Heart right ventricle (tissue), 16 donors: ENCODE measurements around the gene CRYBG1. TPM values are rescaled to one million over a fixed set of nuclear protein-coding genes. Genes with fewer than 3 reads are reported as not detected.
A peak's percentile ranks its signal among the peaks of the same experiment; 100 is the strongest.

Experiments
- ATAC-seq, 8 donors: fragments of 200-7000 bp; cut with Tn5 transposase; one replicate each; pipeline ENCODE4 v1.9.1; 2020; ENCODE audit warnings: mild to moderate bottlenecking in 8 of 8, moderate library complexity in 8 of 8, moderate number of reproducible peaks in 1 of 8
- DNase-seq, 2 donors: peaks; one replicate each; pipeline ENCODE4 v3.0.0-alpha.2; 2020
- H3K27ac ChIP-seq, 10 donors: fragments of 200-600 bp; sonication (generic) in 2 of 10; one replicate each; pipeline versions ENCODE4 v1.5.0 to v1.8.0; 2020 to 2022; ENCODE audit warnings: mild to moderate bottlenecking in 3 of 10
- H3K27me3 ChIP-seq, 7 donors: fragments of 200-600 bp; one replicate each; pipeline ENCODE4 v1.8.0; 2021 to 2022; ENCODE audit warnings: mild to moderate bottlenecking in 2 of 7
- H3K36me3 ChIP-seq, 9 donors: fragments of 200-600 bp; sonication (generic) in 1 of 9; one replicate each; pipeline versions ENCODE4 v1.5.0 to v1.8.0; 2020 to 2022; ENCODE audit warnings: mild to moderate bottlenecking in 2 of 9
- H3K4me1 ChIP-seq, 9 donors: fragments of 200-600 bp; sonication (generic) in 1 of 9; one replicate each; pipeline versions ENCODE4 v1.5.0 to v1.8.0; 2020 to 2022; ENCODE audit warnings: mild to moderate bottlenecking in 4 of 9
- H3K4me3 ChIP-seq, 10 donors: fragments of 200-600 bp; sonication (generic) in 2 of 10; one replicate each; pipeline versions ENCODE4 v1.5.0 to v1.8.0; 2020 to 2022; ENCODE audit warnings: mild to moderate bottlenecking in 7 of 10, moderate library complexity in 2 of 10
- H3K9me3 ChIP-seq, 11 donors: fragments of 200-600 bp in 10 of 11; sonication (generic) in 2 of 11; one replicate each; pipeline versions ENCODE4 v1.5.0 to v1.8.0; 2013 to 2022; ENCODE audit warnings: mild to moderate bottlenecking in 2 of 11, control low read depth in 1 of 11, moderate library complexity in 1 of 11
- CTCF ChIP-seq, 9 donors: fragments of 200-600 bp; sonication (generic) in 2 of 9; IDR thresholded peaks; one replicate each; pipeline versions ENCODE4 v1.5.0 to v1.8.0; 2021 to 2022; ENCODE audit warnings: antibody characterized with exemption in 9 of 9, mild to moderate bottlenecking in 5 of 9, moderate library complexity in 1 of 9
- WGBS, 2 donors: extraction: QIAGEN DNeasy Blood & Tissue Kit; methylation state at CpG; one replicate each; pipeline ENCODE4 v1.1.7; 2013; ENCODE audit warnings: inconsistent platforms in 1 of 2; 5-methylcytosine and 5-hydroxymethylcytosine counted together
- intact Hi-C, 10 donors: fragments of 100-400 bp; cut with DNase I; formaldehyde crosslinking; loops; one replicate each; pipeline versions ENCODE4 v1.11.1 to v1.14.2; 2022
- polyA plus RNA-seq, 2 donors: library from polyadenylated mRNA; stranded (reverse); fragments of 200-250 nt; gene quantifications; one replicate each; pipeline ENCODE4 v1.2.3, GENCODE V29; 2013
- total RNA-seq, 10 donors: library from RNA; stranded (reverse); fragmentation: NEBNext Ultra II Directional in 3 of 10; extraction: Animal tissue kit (Norgen Biotek cat#: 25700) in 3 of 10; gene quantifications; one replicate each; pipeline versions ENCODE4 v1.2.1 to v1.2.4, GENCODE V29; 2021 to 2023
- donor health status: Arrhythmogenic right ventricular cardiomyopathy.
- donor health status: ischemic (EF 13 %, LVEDD 7.1; RV severe dilation, severe dysfunction).
- donor health status: healthy with polysubstance abuse.
- donor health status: DM: no; HTN: yes; CAD: no.
- donor health status: DM: no; HTN: no; CAD: no.
- donor health status: ischemic (EF 25% LVEDD 6.9; RV normal size, moderate dysfunction).
- donor health status: ischemic (EF 25% LVEDD 5.7; RV mildly dilated, moderate dysfunction).
- donor health status: healthy.
- donor health status: DM: yes; HTN: yes; CAD: no.
- donor health status: Ischemic cardiomyopathy.
- donor health status: ischemic (EF 35%, LVEDD 5.7; RV mildly dilated, moderate dysfunction).
- donor health status: nonischemic (EF 11% LVEDD 7.7; RV severe dilation, severe dysfunction).
- donor health status: DM: yes; HTN: yes; CAD: no.
- donor health status: PGD.
- donor health status: ischemic (EF 29% LVEDD 5.4; RV normal size, mild dysfunction).
- donor health status: nonischemic (EF 23%, LVEDD 6.1; RV moderate dilation, normal function).

Gene CRYBG1
- total and polyA plus RNA-seq, 12 donors, result 0.64 to 9.4 (median 1.5) TPM

DNA sequence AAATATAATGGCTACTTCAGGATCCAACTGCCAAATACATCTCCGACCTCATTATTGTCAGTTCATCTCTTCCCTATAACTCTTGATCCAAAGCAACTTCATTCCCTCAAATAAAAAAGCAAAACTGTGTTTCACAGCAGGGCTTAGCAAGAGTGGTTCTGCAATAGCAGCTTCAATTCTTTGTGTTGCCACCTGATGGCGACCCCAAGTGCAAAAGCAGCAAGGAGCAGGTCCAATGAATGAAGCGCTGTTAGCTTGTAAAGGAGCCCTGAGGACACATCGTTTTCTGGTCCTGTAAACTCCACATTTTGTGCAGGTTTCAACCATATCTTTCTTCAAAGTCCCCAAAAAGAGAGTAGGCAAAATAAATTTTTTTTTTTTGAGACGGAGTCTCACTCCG, 249.2 kb downstream of the CRYBG1 start:
- intact Hi-C loops, result loop anchor here in 5 of 10 donors (5.0 to 10.0 kb wide), 2 partner anchors 365 to 368 kb away; partner anchors contain the start of gene CD24 (in 2 of the 5)

GRCh38 chr6:106611030-106611429, 250.5 kb downstream of the CRYBG1 start:
- no peak overlapping the region for H3K27ac ChIP-seq
- 74 to 83% methylated on average over 2 of the region's 2 CpGs for WGBS, 2 donors
- H3K9me3 ChIP-seq, result no peaks in the 10 kb centered on the region
- ATAC-seq, result no peak
- H3K4me3 ChIP-seq, result no peak overlapping the region
- TF ChIP-seq CTCF (IDR thresholded peaks at IDR 0.05), result no peak
- H3K4me1 ChIP-seq, result no peaks in the 10 kb centered on the region
- H3K36me3 ChIP-seq, result peaks cover 0 to 42% (median 0%) of the 10 kb centered on the region in 9 donors
- no peak for DNase-seq
- no peaks in the 10 kb centered on the region for H3K27me3 ChIP-seq
- intact Hi-C loops, result loop anchor here in 1 of 10 donors (10.0 kb wide), 1 partner anchor 364 kb away; the partner anchor contains the start of gene CD24

More for the DNA sequence above, 249.2 kb downstream of the CRYBG1 start:
- no peaks in the 10 kb centered on the region for H3K4me1 ChIP-seq
- WGBS, 2 donors, result 82 to 84% methylated on average over 6 of the region's 6 CpGs
- no peaks in the 10 kb centered on the region for H3K9me3 ChIP-seq
- H3K4me3 ChIP-seq, result no peak overlapping the region
- H3K36me3 ChIP-seq, result peaks cover 0 to 38% (median 0%) of the 10 kb centered on the region in 9 donors
- peak in 2 of 9 donors; percentile 12 to 19 for TF ChIP-seq CTCF (IDR thresholded peaks at IDR 0.05)
- ATAC-seq (no peak), DNase-seq (no peak)
- H3K27ac ChIP-seq, result no peak overlapping the region
- no peaks in the 10 kb centered on the region for H3K27me3 ChIP-seq

GRCh38 chr6:106612671-106613416, 252.3 kb downstream of the CRYBG1 start:
- DNase-seq, result no peak
- H3K4me1 ChIP-seq, result no peaks in the 10 kb centered on the region
- intact Hi-C loops, result loop anchor here in 1 of 10 donors (10.0 kb wide), 1 partner anchor 362 kb away; the partner anchor contains the start of gene CD24
- H3K9me3 ChIP-seq, result no peaks in the 10 kb centered on the region
- no peak overlapping the region for H3K27ac ChIP-seq
- no peak for ATAC-seq
- H3K36me3 ChIP-seq, result peaks cover 0 to 59% (median 0%) of the 10 kb centered on the region in 9 donors
- WGBS, 2 donors, result 95 to 96% methylated on average over 9 of the region's 9 CpGs
- no peak overlapping the region for H3K4me3 ChIP-seq
- TF ChIP-seq CTCF (IDR thresholded peaks at IDR 0.05), result no peak
- H3K27me3 ChIP-seq, result no peaks in the 10 kb centered on the region

DNA sequence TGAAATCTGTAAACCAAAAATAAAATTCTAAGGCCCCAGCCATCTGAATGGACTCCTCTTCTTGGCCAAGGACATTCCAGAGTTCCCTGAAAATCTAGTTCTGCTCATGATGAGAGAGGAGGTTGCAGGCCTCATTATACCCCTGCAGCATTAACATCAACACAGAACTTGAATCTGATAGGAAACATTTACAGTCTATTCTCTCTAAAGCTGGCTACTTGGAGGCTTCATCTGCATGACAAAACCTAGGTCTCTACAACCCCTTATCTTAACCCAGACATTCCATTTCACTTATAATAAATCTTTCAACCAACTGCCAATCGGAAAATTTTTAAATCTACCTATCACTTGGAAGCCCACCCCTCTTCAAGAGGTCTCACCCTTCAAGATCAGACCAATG, 253.1 kb downstream of the CRYBG1 start:
- no peak for TF ChIP-seq CTCF (IDR thresholded peaks at IDR 0.05)
- peaks cover 0 to 64% (median 0%) of the 10 kb centered on the region in 9 donors for H3K36me3 ChIP-seq
- intact Hi-C loops, result loop anchor here in 1 of 10 donors (10.0 kb wide), 1 partner anchor 361 kb away; the partner anchor contains the start of gene CD24
- ATAC-seq, result no peak
- 89 to 100% methylated on average over 1 of the region's 1 CpG for WGBS, 2 donors
- no peaks in the 10 kb centered on the region for H3K9me3 ChIP-seq
- H3K4me3 ChIP-seq, result no peak overlapping the region
- no peaks in the 10 kb centered on the region for H3K4me1 ChIP-seq
- DNase-seq, result no peak
- no peaks in the 10 kb centered on the region for H3K27me3 ChIP-seq
- no peak overlapping the region for H3K27ac ChIP-seq
